GM10266 (cell line): ENCODE measurements around the gene TMEM185B.

Experiments used
- DNase-seq: peaks from one replicate; pipeline ENCODE4 v3.0.0; 2012; ENCODE audit errors: extremely low spot score
- TF ChIP-seq, protein P1 (sequence below): IDR thresholded peaks from 2 replicates; pipeline ENCODE4 v1.5.1; 2012; ENCODE audit warnings: mild to moderate bottlenecking, low read depth; ENCODE audit not compliant: control insufficient read depth, insufficient read depth; ENCODE audit errors: missing control alignments

TMEM185B gene

DNA sequence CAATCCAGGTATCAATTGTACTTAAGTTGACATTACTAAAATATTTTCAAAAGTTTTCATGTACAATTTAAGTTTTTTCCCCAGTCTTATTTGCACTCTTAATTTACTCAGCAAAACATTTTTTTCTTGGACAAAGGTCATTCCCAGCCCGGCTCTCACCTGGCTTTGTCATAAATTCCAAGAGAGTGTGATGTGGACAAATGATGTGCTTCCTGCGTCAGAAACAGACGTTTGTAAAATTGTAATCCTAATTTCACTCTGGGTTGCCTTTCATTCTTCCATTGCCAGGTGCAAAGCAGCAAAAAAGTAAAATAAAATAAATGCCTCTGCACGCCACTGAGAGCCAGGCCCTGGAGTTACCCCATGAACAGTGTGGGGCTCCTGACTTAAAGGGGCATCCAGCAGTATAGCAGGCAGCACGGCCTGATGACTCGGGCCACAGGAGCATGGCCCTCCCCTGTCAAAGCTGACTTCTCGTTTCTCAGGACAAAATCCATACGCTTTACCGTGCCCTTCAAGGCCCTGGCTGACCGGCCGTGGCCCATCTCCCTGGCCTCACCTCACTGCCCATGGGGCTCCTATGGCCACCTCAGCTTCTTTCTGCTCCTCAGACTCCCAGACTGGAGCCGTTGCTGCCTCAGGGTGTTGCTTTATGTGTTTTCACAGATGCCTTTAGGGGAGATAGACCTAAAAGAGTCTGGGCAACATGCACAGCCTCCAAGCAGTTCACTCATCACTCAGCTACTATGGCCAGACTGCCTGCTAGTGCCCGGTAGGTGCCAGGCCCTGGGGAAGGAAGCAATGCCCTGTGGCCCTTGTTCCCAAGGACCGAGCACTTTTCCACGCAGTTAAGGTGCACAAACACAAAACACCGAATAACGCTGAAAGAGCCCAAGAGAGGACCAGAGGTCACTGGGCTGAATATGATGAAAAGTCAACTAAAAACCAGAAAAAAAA, 7.6 kb upstream of the TMEM185B start:
- TF ChIP-seq, protein P1, sequence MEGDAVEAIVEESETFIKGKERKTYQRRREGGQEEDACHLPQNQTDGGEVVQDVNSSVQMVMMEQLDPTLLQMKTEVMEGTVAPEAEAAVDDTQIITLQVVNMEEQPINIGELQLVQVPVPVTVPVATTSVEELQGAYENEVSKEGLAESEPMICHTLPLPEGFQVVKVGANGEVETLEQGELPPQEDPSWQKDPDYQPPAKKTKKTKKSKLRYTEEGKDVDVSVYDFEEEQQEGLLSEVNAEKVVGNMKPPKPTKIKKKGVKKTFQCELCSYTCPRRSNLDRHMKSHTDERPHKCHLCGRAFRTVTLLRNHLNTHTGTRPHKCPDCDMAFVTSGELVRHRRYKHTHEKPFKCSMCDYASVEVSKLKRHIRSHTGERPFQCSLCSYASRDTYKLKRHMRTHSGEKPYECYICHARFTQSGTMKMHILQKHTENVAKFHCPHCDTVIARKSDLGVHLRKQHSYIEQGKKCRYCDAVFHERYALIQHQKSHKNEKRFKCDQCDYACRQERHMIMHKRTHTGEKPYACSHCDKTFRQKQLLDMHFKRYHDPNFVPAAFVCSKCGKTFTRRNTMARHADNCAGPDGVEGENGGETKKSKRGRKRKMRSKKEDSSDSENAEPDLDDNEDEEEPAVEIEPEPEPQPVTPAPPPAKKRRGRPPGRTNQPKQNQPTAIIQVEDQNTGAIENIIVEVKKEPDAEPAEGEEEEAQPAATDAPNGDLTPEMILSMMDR = no peak
- no peak for DNase-seq

DNA sequence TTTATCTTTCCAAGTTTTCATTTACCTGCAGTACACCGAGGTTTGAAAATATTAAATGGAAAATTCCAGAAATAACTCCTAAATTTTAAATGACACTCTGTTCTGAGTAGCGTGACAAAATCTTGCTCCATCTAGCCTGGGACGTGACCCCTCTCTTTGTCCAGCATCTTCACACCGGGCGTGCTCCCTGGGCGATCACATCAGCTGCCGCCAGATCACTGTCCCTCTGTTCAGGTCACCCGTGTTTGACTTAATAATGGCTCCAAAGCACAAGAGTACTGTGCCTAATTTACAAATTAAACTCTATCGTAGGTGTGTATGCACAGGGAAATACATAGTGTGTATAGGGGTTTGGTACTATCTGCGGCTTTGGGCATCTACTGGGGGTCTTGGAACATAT, 6.1 kb upstream of the TMEM185B start:
- TF ChIP-seq, protein P1 = no peak

DNA sequence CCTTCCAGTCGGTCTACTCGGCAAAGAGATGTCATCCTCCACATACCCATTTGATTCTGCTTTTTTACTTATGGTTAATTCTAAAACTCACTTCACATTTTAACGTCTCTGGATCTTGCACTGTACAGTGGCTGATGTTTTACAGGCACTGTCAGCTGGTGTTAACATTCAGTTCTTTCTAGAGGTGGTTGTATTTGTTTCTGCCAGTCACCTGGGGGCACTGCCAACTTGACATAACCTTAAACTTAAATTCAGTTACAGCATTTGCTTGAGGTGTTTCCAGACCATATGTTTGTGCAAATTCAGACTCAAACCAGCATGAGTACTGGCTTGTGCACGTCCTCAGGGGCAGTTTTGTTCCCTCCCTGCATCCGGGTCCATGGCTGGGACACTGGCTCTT, 5.3 kb upstream of the TMEM185B start:
- TF ChIP-seq, protein P1 = peak; percentile 4
- DNase-seq = no peak

More for the DNA sequence above, 6.1 kb upstream of the TMEM185B start:
- no peak for DNase-seq

DNA sequence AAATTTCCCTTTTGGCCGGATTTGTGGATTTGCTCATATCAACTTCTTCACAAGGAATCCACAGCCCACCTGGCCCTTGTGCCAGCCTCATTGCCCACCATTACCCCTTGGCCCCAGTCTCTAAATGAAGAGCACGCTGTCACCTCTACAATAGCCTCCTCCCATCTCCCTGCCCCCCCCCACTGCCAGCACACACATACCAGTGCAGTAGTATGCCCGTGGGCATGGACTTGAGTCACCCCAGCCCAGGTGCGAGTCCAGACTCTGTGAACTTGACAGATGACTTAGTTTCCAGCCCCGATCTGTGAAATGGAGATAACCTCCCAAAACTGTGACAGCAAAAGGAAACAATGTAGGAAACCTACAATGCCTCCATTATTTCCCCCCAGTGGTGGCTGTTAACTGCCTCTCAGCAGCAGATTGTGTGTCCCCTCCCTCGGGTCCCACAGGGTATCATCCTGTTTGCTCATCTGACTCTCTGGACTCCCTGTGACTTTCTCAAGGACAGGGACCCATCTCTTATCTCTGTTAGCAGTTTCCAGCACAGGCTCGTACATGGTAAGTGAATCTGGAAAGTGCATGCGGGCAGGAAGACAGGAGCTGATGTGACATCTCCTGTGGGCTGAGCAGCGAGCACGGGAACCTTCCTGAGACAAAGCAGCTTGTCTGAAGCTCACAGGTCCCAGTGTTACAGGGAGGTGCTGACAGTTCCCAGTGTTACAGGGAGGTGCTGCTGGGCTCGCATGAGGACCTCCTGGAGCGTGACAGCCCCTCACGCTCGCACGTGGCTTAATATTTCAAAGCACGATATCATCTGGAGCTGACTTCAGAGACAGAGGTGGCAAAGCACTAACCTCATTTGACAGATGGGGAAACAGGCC, 4.2 kb upstream of the TMEM185B start:
- no peak for DNase-seq

DNA sequence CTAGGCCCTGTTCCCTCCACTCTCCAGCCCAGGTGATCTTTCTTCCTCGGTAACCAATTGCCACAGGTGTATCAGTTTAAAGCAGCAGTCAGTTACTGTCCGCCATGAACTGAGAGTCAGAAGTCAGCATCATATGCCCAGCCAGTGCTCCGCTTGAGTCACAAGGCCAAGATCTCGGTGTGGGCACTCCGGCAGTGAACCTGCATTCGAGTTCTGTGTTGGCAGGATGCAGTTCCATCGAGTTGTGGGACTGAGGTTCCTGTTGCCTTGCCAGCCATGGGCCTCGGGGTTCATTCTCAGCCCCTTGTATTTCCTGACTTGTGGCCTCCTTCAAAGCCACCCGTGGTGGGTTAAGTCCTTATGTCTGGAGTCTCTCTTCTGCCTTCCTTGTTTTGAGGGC, 3.1 kb upstream of the TMEM185B start:
- TF ChIP-seq, protein P1 = no peak
- no peak for DNase-seq

More for the DNA sequence above, 4.2 kb upstream of the TMEM185B start:
- TF ChIP-seq, protein P1 = no peak

DNA sequence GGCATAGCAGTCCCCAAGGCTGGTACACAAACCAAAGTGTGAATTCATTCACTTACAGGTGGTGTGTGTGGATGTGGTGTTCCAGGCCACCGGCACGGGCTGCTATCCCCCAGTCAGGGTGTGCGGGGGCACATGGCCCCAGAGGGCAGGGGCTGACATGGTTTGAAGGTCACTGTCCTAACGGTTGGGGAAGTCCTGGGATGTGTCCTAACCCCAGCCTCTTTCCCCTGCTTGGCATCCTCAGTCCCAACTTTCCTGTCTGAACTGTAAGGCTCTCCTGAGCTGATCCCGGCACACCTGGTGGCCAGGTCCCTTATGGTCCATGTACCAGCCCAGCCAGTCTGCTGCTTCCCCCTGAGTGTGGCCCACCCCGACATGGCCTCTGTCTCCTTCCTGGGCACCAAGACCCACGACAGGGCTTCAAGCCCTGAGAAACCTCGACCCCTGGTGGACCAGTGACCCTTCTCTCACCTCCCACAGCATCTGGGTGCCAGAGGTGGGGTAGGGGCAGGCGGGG, 2.4 kb upstream of the TMEM185B start:
- TF ChIP-seq, protein P1 = no peak

More for the DNA sequence above, 2.4 kb upstream of the TMEM185B start:
- no peak for DNase-seq
